RPMI7951 (cell line): ENCODE data around the gene CASP12. TPM values are rescaled to one million over a fixed set of nuclear protein-coding genes. Genes with fewer than 3 reads are reported as not detected.

Source experiments
- DNase-seq: peaks from one replicate; pipeline ENCODE4 v3.0.0-alpha.2; 2012; ENCODE audit warnings: low read depth
- total RNA-seq: library from RNA; depleted of rRNA; stranded (reverse); fragments of >200 nt; shearing (Covaris generic); gene quantifications from 2 replicates; pipeline ENCODE4 v1.2.3, GENCODE V29; 2014; rRNA removed

The CASP12 gene
- total RNA-seq, 1 experiment from 2014 or later: not detected

GRCh38 chr11:104837969-104838639 lies 60.2 kb downstream of the CASP12 start:
- DNase-seq: no peak

- no peak for DNase-seq
These were observed 61.6 kb downstream of the CASP12 start for GRCh38 chr11:104836691-104837090.

Other genes with a start within 250 kb of the CASP12 start
- 79.4 and 90.2 TPM in 2 replicates for gene CASP4, start 70.1 kb upstream of the CASP12 start, total RNA-seq
- gene CASP5, start 124.7 kb upstream of the CASP12 start, total RNA-seq: not detected in 2 replicates
- gene CASP1, start 136.7 kb upstream of the CASP12 start, total RNA-seq: 14.8 and 16.6 TPM in 2 replicates
- gene CARD16, start 146.9 kb upstream of the CASP12 start, total RNA-seq: 22.5 and 28.8 TPM in 2 replicates
- not detected in 2 replicates for gene CARD18, start 241.3 kb upstream of the CASP12 start, total RNA-seq